Mucosa of descending colon (tissue), 3 donors: ENCODE data around the gene LPCAT1. TPM values are rescaled to one million over a fixed set of nuclear protein-coding genes. Genes with fewer than 3 reads are reported as not detected.

ENCODE experiments used
- ATAC-seq: fragments of 200-7000 bp; cut with Tn5 transposase; one replicate; pipeline ENCODE4 v1.9.1; 2020; ENCODE audit warnings: mild to moderate bottlenecking, moderate library complexity
- DNase-seq, 3 donors: peaks; one replicate each; pipeline ENCODE4 v3.0.0-alpha.2; 2020
- H3K36me3 ChIP-seq: fragments of 200-600 bp; one replicate; pipeline ENCODE4 v1.8.0; 2021; ENCODE audit warnings: low read depth, mild to moderate bottlenecking
- H3K4me1 ChIP-seq: fragments of 200-600 bp; one replicate; pipeline ENCODE4 v1.8.0; 2021; ENCODE audit warnings: low read depth, mild to moderate bottlenecking
- H3K4me3 ChIP-seq: fragments of 200-600 bp; one replicate; pipeline ENCODE4 v1.8.0; 2021; ENCODE audit warnings: mild to moderate bottlenecking
- H3K9me3 ChIP-seq: fragments of 200-600 bp; one replicate; pipeline ENCODE4 v1.8.0; 2021; ENCODE audit warnings: mild to moderate bottlenecking
- intact Hi-C, 2 donors: fragments of 100-400 bp; cut with DNase I in 1 of 2; cut with micrococcal nuclease in 1 of 2; formaldehyde crosslinking; loops; one replicate each; pipeline versions ENCODE4 v1.11.0 to v1.11.1; 2022; cut with DNase I, micrococcal nuclease
- total RNA-seq, 3 donors: library from RNA; stranded (reverse); fragmentation: NEBNext Ultra II Directional in 2 of 3; extraction: Animal tissue kit (Norgen Biotek cat#: 25700) in 2 of 3; gene quantifications; one replicate each; pipeline versions ENCODE4 v1.2.1 to v1.2.4, GENCODE V29; 2021 to 2023
- TF ChIP-seq, protein P1 (sequence below): fragments of 200-600 bp; IDR thresholded peaks from one replicate; pipeline ENCODE4 v1.8.0; 2022; ENCODE audit warnings: antibody characterized with exemption, mild to moderate bottlenecking
- donor health status: DM: no; HTN: no; CAD: no; lungs with moderate emphysema.
- donor health status: DM: no; HTN: no; CAD: no.
- donor health status: DM: no; HTN: yes; CAD: no.

LPCAT1 gene
- total RNA-seq, 3 donors from 2014 or later = 6.7 to 27.2 (median 26.0) TPM

DNA sequence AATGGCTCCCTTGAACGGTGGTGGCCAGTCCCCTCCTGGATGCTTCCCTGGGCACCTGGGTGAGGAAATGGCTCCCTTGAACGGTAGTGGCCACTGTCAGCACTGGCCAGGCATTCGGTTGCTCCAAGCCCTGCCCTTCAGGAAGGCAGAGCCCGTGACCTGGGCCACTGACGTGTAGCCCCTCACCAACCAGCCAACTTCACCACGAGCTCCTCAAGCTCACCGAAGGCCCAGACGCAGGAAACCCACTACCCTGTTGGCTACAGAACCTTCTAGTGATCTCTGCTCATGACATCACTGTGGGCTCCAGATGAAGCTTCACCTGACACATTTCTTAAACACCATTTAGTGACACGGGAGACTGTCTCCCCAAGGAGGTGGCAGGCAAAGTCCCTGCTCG lies 87.7 kb downstream of the LPCAT1 start:
- TF ChIP-seq, protein P1, sequence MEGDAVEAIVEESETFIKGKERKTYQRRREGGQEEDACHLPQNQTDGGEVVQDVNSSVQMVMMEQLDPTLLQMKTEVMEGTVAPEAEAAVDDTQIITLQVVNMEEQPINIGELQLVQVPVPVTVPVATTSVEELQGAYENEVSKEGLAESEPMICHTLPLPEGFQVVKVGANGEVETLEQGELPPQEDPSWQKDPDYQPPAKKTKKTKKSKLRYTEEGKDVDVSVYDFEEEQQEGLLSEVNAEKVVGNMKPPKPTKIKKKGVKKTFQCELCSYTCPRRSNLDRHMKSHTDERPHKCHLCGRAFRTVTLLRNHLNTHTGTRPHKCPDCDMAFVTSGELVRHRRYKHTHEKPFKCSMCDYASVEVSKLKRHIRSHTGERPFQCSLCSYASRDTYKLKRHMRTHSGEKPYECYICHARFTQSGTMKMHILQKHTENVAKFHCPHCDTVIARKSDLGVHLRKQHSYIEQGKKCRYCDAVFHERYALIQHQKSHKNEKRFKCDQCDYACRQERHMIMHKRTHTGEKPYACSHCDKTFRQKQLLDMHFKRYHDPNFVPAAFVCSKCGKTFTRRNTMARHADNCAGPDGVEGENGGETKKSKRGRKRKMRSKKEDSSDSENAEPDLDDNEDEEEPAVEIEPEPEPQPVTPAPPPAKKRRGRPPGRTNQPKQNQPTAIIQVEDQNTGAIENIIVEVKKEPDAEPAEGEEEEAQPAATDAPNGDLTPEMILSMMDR = no peak
- no peaks in the 10 kb centered on the region for H3K36me3 ChIP-seq
- DNase-seq (no peak), ATAC-seq (no peak)
- intact Hi-C loops = no loop called here
- H3K4me1 ChIP-seq = no peaks in the 10 kb centered on the region
- H3K4me3 ChIP-seq = no peak overlapping the region
- H3K9me3 ChIP-seq = no peaks in the 10 kb centered on the region

DNA sequence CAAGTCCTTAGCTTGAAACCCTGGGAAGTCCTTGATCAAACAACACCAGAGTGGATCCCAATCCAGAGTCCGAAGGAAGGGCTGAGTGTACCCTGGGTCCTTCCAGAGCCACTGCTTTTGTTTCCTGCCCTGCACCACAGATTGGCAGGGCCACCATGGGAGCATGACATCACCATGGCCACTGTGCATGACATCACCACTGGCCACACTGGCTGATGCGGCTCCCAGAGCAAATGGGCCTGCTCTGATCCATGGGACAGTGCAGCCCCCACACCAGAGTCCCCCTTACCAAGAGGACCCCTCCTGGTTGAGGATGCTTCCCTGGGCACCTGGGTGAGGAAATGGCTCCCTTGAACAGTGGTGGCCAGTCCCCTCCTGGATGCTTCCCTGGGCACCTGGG lies 88.4 kb downstream of the LPCAT1 start:
- ATAC-seq = no peak
- Histone ChIP-seq H3K36me3 (no peaks in the 10 kb centered on the region), H3K4me1 (no peaks in the 10 kb centered on the region), H3K9me3 (no peaks in the 10 kb centered on the region), H3K4me3 (no peak overlapping the region)
- TF ChIP-seq, protein P1 = no peak
- no peak for DNase-seq
- intact Hi-C loops = no loop called here

- intact Hi-C loops = no loop called here
- ATAC-seq (no peak), DNase-seq (peak in 1 of 3 donors; percentile 21)
- TF ChIP-seq, protein P1 = no peak
- Histone ChIP-seq H3K4me3 (no peak overlapping the region), H3K9me3 (peaks cover 20% of the 10 kb centered on the region), H3K4me1 (no peaks in the 10 kb centered on the region), H3K36me3 (no peaks in the 10 kb centered on the region)
Observed at GRCh38 chr5:1432296-1432695, 91.5 kb downstream of the LPCAT1 start.

DNA sequence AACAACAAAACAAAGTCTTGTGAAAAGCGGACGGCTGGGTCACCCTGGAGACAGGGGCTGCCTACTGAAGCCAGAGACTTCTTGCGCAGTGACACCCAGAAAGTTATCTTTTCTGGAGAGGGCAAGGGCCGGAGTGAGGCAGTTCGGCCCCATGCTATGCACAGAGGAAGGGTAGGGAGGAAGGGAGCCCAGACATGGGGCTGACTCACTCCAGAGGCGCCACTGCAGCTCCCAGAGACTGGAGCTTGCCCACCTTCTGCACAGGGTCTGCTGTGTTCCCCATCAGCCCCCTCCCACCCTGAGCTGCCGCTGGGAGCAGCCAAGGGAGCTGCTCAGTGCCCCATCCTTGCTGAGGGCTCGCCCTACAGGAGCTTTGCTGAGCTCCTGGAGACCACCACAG lies 91.9 kb downstream of the LPCAT1 start:
- H3K4me3 ChIP-seq = no peak overlapping the region
- intact Hi-C loops = no loop called here
- no peaks in the 10 kb centered on the region for H3K4me1 ChIP-seq
- TF ChIP-seq, protein P1 = no peak
- ATAC-seq = no peak
- peaks cover 23% of the 10 kb centered on the region for H3K9me3 ChIP-seq
- no peaks in the 10 kb centered on the region for H3K36me3 ChIP-seq
- peak in 1 of 3 donors; percentile 18 for DNase-seq

DNA sequence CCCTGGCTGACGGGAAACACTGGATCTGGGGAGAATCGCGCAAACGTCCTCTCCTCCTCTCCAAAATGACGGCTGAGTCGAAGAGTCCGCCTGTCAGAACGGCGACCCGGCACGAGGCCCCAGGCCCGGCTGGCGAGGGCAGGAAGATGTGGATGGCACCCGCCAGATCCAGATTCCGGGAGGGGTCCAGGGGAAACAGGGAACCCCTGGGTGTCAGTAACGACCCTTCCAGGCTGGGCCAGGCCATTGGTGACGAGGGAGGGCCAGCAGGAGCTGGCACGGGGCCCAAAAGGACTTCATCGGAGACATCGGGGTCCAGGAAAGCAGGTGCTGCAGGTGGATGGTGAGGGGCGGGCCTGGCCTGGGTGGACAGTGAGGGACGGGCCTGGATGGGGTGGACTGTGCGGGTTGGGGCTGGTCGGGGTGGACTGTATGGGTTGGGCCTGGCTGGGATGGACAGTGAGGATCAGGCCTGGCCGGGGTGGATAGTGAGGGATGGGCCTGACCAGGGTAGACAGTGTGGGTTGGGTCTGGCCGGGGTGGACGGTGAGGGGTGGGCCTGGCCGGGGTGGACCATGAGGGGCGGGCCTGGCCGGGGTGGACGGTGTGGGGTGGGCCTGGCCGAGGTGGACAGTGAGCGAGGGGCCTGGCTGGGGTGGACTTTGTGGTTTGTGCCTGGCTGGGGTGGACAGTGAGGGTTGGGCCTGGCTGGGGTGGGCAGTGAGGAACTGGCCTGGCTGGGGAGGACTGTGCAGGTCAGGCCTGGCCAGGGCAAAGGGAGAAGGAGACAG lies 92.5 kb downstream of the LPCAT1 start:
- TF ChIP-seq, protein P1 = no peak
- Histone ChIP-seq H3K4me1 (no peaks in the 10 kb centered on the region), H3K36me3 (no peaks in the 10 kb centered on the region), H3K9me3 (peaks cover 23% of the 10 kb centered on the region), H3K4me3 (no peak overlapping the region)
- intact Hi-C loops = no loop called here
- DNase-seq = peak in 1 of 3 donors; percentile 39
- ATAC-seq = no peak
